Activated T-cell treated with anti-CD3 and anti-CD28 coated beads, Interleukin-2, amount 50 U/mL, for 24 hours (primary cell): ENCODE data around the gene CDH4.

Experiments used
- DNase-seq: peaks from one replicate; pipeline ENCODE4 v3.0.0-alpha.2; 2020
- H3K27ac Mint-ChIP-seq: 2 replicates; pipeline ENCODE4 v1.8.0; 2020; ENCODE audit warnings: mild to moderate bottlenecking, mixed read lengths
- H3K27me3 Mint-ChIP-seq: 2 replicates; pipeline ENCODE4 v1.8.0; 2020; ENCODE audit warnings: mixed read lengths
- H3K36me3 Mint-ChIP-seq: 2 replicates; pipeline ENCODE4 v1.8.0; 2020; ENCODE audit warnings: low read depth, mixed read lengths
- H3K4me1 Mint-ChIP-seq: 2 replicates; pipeline ENCODE4 v1.8.0; 2020; ENCODE audit warnings: low read depth, mixed read lengths
- H3K4me3 Mint-ChIP-seq: 2 replicates; pipeline ENCODE4 v1.8.0; 2020; ENCODE audit warnings: mild to moderate bottlenecking, moderate library complexity, mixed read lengths
- H3K9me3 Mint-ChIP-seq: 2 replicates; pipeline ENCODE4 v1.8.0; 2020; ENCODE audit warnings: mixed read lengths

The CDH4 gene

GRCh38 chr20:61575151-61575937 is 323.3 kb downstream of the CDH4 start:
- Mint-ChIP-seq H3K27me3 (no peaks in the 10 kb centered on the region), H3K36me3 (no peaks in the 10 kb centered on the region), H3K4me1 (no peaks in the 10 kb centered on the region), H3K27ac (no peak overlapping the region), H3K9me3 (no peaks in the 10 kb centered on the region), H3K4me3 (no peak overlapping the region)
- DNase-seq: no peak

DNA sequence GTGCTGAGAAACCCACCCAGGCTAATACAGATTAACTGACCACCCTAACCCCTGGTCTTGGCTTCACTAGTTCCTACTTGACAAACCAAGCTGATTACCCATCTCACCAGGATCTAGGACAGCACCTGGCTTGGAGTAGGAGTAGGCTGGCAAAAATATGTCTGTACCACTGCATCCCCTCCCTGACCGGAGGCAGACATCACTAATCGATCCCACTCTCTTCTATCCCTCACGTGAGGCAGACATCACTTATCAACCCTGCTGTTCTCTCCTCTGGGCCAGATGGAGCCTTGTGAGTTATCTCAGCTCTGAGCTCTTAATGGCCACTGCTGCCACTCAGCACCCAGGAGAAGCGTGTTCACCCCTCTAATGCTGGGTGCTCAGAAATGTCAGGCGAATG is 324.3 kb downstream of the CDH4 start:
- DNase-seq: no peak
- Mint-ChIP-seq H3K36me3 (no peaks in the 10 kb centered on the region), H3K27me3 (no peaks in the 10 kb centered on the region), H3K9me3 (no peaks in the 10 kb centered on the region), H3K4me3 (no peak overlapping the region), H3K27ac (no peak overlapping the region), H3K4me1 (no peaks in the 10 kb centered on the region)

GRCh38 chr20:61577065-61577464 is 325.0 kb downstream of the CDH4 start:
- H3K27me3 Mint-ChIP-seq: peaks cover 1% of the 10 kb centered on the region
- H3K36me3 Mint-ChIP-seq: no peaks in the 10 kb centered on the region
- H3K9me3 Mint-ChIP-seq: no peaks in the 10 kb centered on the region
- no peak for DNase-seq
- no peaks in the 10 kb centered on the region for H3K4me1 Mint-ChIP-seq
- no peak overlapping the region for H3K27ac Mint-ChIP-seq
- no peak overlapping the region for H3K4me3 Mint-ChIP-seq

GRCh38 chr20:61579908-61580307 is 327.8 kb downstream of the CDH4 start:
- no peak for DNase-seq
- Mint-ChIP-seq H3K9me3 (no peaks in the 10 kb centered on the region), H3K27ac (no peak overlapping the region), H3K27me3 (peaks cover 10% of the 10 kb centered on the region), H3K36me3 (no peaks in the 10 kb centered on the region), H3K4me3 (no peak overlapping the region), H3K4me1 (no peaks in the 10 kb centered on the region)

DNA sequence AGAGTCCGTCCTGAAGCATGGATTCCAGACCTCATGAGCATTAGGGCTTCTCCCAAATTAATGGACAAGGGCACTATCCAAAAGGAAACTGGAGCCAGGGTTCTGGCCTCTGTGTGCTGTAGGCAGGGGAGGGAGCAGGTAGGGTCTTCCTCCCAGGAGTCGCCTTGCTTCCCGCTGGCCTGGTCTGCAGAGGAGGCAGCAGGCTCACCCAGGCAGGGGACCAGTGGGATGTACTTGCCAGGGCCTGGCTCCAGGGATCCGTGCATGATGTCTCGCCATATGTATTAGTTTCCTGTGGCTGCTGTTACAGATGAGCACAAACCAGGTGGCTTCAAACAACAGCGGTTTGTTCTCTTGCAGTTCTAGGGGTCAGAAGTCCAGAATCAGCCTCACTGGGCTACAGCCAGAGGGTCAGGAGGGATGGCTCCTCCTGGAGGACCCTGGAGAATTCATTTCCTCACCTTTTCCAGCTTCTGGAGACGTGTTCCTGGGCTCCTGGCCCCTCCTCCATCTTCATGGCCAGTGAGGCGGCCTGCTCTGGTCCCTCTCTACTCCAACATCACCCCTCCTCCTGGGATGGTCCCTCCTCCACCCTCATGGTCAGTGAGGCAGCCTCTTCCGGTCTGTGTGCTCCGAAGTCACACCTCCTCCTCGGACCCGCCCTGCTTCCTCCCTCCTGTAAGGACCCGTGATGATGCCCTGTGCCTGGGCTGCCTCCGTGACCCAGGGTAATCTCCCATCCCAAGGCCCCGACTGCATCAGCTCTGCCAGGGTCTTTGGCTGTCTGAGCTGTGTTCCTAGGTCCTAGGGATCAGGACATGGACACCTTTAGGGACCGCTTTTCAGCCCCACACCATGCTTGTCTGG is 329.1 kb downstream of the CDH4 start:
- H3K27me3 Mint-ChIP-seq: peaks cover 10% of the 10 kb centered on the region
- H3K9me3 Mint-ChIP-seq: no peaks in the 10 kb centered on the region
- no peak for DNase-seq
- no peak overlapping the region for H3K4me3 Mint-ChIP-seq
- no peak overlapping the region for H3K27ac Mint-ChIP-seq
- H3K36me3 Mint-ChIP-seq: no peaks in the 10 kb centered on the region
- H3K4me1 Mint-ChIP-seq: no peaks in the 10 kb centered on the region

DNA sequence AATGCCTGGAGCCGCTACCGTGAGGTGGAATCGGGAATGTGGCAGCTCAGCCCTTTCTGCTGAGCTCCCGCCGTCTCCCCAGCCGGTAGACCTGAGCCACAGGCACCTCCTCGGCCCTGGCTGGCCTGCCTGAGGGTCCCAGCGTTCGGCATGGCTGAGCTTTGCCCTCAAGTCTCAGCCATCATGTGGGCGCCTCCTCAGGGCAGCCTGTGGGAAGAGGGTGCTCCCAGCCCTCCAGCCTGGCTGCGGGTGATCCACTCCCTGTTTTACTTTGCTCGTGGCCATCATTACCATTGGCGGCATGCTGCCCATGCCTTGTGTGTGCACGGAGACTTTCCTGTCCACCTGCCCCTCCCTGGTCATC is 329.7 kb downstream of the CDH4 start:
- Mint-ChIP-seq H3K4me1 (no peaks in the 10 kb centered on the region), H3K4me3 (no peak overlapping the region), H3K27ac (no peak overlapping the region), H3K36me3 (no peaks in the 10 kb centered on the region), H3K9me3 (no peaks in the 10 kb centered on the region), H3K27me3 (peaks cover 10% of the 10 kb centered on the region)
- DNase-seq: no peak

DNA sequence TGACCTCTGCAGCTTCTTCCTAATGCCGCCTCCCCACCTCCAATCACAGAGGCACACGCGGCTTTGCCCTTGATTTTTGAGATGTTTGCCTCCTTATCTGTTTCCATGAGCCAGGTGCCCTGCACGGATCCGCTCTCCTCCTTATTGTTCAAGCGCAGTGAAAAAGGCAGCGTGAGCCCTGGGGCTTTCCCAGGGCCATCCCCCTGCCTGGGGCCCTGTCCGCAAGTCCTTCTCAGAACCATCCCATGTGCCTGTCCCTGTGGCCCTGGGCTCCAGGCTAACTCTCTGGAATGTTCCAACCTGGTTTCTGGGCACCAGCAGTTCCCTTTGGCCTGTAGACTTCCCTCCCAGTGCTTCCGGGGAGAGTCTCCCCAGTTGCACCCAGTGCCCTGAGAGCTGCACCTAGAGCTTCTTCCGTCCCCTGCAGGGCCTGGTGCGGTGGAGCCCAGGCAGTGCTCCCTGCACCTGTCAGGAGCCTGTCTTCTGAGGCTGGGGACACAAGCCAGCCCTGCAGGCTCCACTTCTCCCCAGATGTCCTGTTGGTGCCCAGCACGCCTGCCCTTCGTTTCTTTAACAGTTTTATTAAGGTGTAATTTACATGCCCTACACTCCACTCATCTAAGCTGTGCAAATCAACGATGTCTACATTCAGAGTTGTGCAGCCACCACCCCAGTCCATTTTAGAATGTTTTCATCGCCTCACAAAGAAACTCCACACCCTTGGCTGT is 330.3 kb downstream of the CDH4 start:
- Mint-ChIP-seq H3K27ac (no peak overlapping the region), H3K4me1 (no peaks in the 10 kb centered on the region), H3K9me3 (no peaks in the 10 kb centered on the region), H3K36me3 (no peaks in the 10 kb centered on the region), H3K4me3 (no peak overlapping the region), H3K27me3 (peaks cover 10% of the 10 kb centered on the region)
- DNase-seq: no peak

DNA sequence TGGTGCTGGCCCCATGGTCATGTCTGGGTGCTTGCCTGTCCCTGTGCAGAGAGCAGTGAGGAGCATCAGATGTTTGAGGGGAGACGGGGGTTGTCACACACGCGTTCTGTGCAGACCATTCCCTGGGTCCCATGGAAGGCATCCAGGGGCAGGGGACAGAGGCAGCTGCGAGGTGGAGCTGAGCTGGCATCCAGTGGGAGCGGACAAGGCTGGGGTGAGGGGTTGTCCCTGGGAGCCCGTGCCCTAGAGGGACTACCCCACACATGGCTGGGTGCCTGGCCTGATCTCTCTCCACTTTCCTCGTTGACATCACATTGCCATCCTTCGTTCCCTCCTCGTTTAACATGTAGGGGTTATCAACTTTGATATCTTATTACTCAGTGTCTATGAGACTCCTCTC is 331.3 kb downstream of the CDH4 start:
- no peaks in the 10 kb centered on the region for H3K36me3 Mint-ChIP-seq
- no peak overlapping the region for H3K4me3 Mint-ChIP-seq

DNA sequence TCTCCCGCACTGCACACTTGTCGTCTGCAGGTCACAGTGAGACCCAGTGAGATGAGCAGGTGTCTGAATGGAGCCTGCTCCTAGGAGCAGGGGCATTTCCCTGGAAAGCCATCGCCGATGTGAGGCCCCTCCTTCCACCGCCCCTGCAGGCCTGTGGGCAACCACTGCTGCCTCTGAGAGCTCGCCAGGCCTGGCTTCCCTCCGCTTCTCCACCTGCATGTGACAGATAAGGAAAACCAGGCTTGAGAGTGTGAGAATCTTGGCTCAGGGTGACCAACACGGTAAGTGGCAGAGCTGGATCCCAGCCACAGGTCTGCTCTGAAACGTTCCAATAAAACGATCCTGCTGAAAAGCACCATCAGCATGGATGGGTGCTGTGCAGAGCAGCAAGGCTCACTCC is 332.8 kb downstream of the CDH4 start:
- no peak for DNase-seq
- no peak overlapping the region for H3K27ac Mint-ChIP-seq
- peaks cover 18% of the 10 kb centered on the region for H3K27me3 Mint-ChIP-seq
- no peaks in the 10 kb centered on the region for H3K4me1 Mint-ChIP-seq
- no peaks in the 10 kb centered on the region for H3K9me3 Mint-ChIP-seq
- no peaks in the 10 kb centered on the region for H3K36me3 Mint-ChIP-seq
- H3K4me3 Mint-ChIP-seq: no peak overlapping the region

More for the DNA sequence above, 331.3 kb downstream of the CDH4 start:
- Mint-ChIP-seq H3K27me3 (peaks cover 10% of the 10 kb centered on the region), H3K4me1 (no peaks in the 10 kb centered on the region), H3K9me3 (no peaks in the 10 kb centered on the region), H3K27ac (no peak overlapping the region)
- no peak for DNase-seq

GRCh38 chr20:61585764-61586163 is 333.7 kb downstream of the CDH4 start:
- H3K4me3 Mint-ChIP-seq: no peak overlapping the region
- DNase-seq: no peak
- H3K27me3 Mint-ChIP-seq: peaks cover 18% of the 10 kb centered on the region
- H3K27ac Mint-ChIP-seq: no peak overlapping the region
- H3K36me3 Mint-ChIP-seq: no peaks in the 10 kb centered on the region
- no peaks in the 10 kb centered on the region for H3K4me1 Mint-ChIP-seq
- no peaks in the 10 kb centered on the region for H3K9me3 Mint-ChIP-seq

DNA sequence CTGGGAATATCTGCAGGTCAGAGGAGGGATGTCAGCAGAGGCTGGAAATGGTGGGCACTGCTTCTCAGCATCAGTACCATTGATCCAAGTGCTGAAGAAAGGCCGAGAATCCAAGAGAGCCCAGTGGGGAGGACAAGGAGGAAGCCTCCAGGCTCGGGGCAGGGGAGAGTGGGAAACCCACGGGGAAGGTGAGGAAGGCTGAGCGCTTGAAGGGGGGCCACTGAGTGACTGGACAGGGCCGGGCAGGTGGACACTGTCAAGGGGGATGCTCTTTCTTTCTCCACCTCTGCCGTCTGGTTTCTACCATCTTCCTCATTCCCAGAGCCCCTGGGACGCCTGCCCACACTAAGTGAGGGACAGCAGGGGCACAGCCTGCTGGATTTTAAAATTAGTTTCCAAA is 335.0 kb downstream of the CDH4 start:
- DNase-seq: no peak
- no peaks in the 10 kb centered on the region for H3K36me3 Mint-ChIP-seq
- H3K27ac Mint-ChIP-seq: no peak overlapping the region
- H3K9me3 Mint-ChIP-seq: peaks cover 4% of the 10 kb centered on the region
- peaks cover 17% of the 10 kb centered on the region for H3K27me3 Mint-ChIP-seq
- no peaks in the 10 kb centered on the region for H3K4me1 Mint-ChIP-seq
- H3K4me3 Mint-ChIP-seq: no peak overlapping the region

DNA sequence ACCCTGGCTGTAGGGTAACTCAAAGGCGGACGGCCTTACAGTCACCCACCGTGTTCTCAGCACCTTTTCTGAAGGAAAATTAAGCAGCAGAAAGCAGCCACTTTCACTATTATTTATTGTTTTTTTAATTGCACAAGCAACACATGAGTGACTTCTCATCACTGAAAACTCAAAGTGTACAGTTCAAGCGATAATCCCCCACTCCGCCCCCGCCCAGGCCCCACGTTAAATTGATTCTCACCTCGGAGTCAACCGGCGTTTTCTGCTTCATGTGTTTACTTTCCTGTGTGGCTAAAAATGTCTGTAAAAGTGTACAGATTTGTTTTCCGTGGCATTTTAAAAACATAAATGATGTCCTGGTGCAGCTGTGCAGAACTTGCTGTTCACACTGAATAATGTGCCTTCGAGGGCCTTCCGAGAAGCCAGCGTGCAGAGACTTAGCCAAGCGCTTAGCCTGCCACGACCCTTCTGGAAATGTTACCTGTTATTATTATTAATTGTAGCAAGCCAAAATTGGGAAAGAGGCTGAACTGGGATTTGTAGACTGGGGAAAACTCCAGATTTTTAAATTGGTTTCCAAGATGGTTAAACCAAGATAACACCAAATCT is 335.7 kb downstream of the CDH4 start:
- DNase-seq: no peak
- peaks cover 10% of the 10 kb centered on the region for H3K27me3 Mint-ChIP-seq
- H3K27ac Mint-ChIP-seq: no peak overlapping the region
- no peaks in the 10 kb centered on the region for H3K4me1 Mint-ChIP-seq
- no peaks in the 10 kb centered on the region for H3K36me3 Mint-ChIP-seq
- no peak overlapping the region for H3K4me3 Mint-ChIP-seq
- H3K9me3 Mint-ChIP-seq: peaks cover 10% of the 10 kb centered on the region

- H3K36me3 Mint-ChIP-seq: no peaks in the 10 kb centered on the region
- H3K27me3 Mint-ChIP-seq: peaks cover 8% of the 10 kb centered on the region
- H3K27ac Mint-ChIP-seq: no peak overlapping the region
- peaks cover 16% of the 10 kb centered on the region for H3K9me3 Mint-ChIP-seq
- H3K4me3 Mint-ChIP-seq: no peak overlapping the region
- no peaks in the 10 kb centered on the region for H3K4me1 Mint-ChIP-seq
- no peak for DNase-seq
Measured at GRCh38 chr20:61588411-61589385, 336.6 kb downstream of the CDH4 start.
